Measurements from ENCODE around the gene MROH9. TPM values are rescaled to one million over a fixed set of nuclear protein-coding genes. Genes with fewer than 3 reads are reported as not detected.

MROH9 gene
- total and polyA plus RNA-seq, 7 donors = not detected

- 84 to 88% methylated on average over 8 of the region's 8 CpGs for WGBS, 2 donors
- no peak for TF ChIP-seq EP300 (IDR thresholded peaks at IDR 0.05)
- no peak for TF ChIP-seq POLR2AphosphoS5 (IDR thresholded peaks at IDR 0.05)
- no peak for TF ChIP-seq POLR2A (IDR thresholded peaks at IDR 0.05)
- TF ChIP-seq, protein P1, sequence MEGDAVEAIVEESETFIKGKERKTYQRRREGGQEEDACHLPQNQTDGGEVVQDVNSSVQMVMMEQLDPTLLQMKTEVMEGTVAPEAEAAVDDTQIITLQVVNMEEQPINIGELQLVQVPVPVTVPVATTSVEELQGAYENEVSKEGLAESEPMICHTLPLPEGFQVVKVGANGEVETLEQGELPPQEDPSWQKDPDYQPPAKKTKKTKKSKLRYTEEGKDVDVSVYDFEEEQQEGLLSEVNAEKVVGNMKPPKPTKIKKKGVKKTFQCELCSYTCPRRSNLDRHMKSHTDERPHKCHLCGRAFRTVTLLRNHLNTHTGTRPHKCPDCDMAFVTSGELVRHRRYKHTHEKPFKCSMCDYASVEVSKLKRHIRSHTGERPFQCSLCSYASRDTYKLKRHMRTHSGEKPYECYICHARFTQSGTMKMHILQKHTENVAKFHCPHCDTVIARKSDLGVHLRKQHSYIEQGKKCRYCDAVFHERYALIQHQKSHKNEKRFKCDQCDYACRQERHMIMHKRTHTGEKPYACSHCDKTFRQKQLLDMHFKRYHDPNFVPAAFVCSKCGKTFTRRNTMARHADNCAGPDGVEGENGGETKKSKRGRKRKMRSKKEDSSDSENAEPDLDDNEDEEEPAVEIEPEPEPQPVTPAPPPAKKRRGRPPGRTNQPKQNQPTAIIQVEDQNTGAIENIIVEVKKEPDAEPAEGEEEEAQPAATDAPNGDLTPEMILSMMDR (IDR thresholded peaks at IDR 0.05) = no peak
Observed at GRCh38 chr1:171107969-171108368, 172.6 kb downstream of the MROH9 start.

DNA sequence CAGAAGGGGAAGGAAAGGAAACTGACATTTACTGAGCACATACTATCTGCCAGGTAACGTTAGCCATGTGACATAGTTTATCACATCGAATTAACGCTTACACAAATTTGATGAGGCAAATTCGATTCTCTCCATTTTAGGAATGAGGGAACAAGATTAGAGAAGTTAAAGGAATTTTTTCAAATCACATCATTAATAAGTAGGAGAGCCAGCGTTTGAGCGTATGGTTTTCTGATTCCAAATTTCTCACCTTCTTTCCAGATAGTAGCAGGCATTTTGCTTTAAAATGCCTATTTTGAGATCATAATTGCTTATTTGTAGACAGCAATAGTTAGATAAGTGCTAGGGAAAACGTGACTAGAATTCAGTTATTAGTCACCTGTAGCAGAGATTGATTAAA, 174.6 kb downstream of the MROH9 start:
- TF ChIP-seq POLR2A (IDR thresholded peaks at IDR 0.05) (no peak), EP300 (IDR thresholded peaks at IDR 0.05) (no peak), POLR2AphosphoS5 (IDR thresholded peaks at IDR 0.05) (no peak)
- TF ChIP-seq, protein P1 (IDR thresholded peaks at IDR 0.05) = no peak
- WGBS, 2 donors = 85 to 91% methylated on average over 7 of the region's 7 CpGs
- Histone ChIP-seq H3K9me3 (no peaks in the 10 kb centered on the region), H3K4me3 (no peak overlapping the region), H3K27ac (no peak overlapping the region), H3K27me3 (no peaks in the 10 kb centered on the region), H3K4me1 (no peaks in the 10 kb centered on the region), H3K36me3 (no peaks in the 10 kb centered on the region)
- intact Hi-C loops (cut with DNase I) = no loop called here
- no peak for DNase-seq

More at GRCh38 chr1:171107969-171108368, 172.6 kb downstream of the MROH9 start:
- no peak for DNase-seq
- no peak overlapping the region for H3K4me3 ChIP-seq
- no peaks in the 10 kb centered on the region for H3K9me3 ChIP-seq
- peak overlapping the region in 1 of 4 donors; percentile 29 for H3K27ac ChIP-seq
- H3K27me3 ChIP-seq = no peaks in the 10 kb centered on the region
- intact Hi-C loops (cut with DNase I) = no loop called here
- no peaks in the 10 kb centered on the region for H3K4me1 ChIP-seq
- H3K36me3 ChIP-seq = no peaks in the 10 kb centered on the region

DNA sequence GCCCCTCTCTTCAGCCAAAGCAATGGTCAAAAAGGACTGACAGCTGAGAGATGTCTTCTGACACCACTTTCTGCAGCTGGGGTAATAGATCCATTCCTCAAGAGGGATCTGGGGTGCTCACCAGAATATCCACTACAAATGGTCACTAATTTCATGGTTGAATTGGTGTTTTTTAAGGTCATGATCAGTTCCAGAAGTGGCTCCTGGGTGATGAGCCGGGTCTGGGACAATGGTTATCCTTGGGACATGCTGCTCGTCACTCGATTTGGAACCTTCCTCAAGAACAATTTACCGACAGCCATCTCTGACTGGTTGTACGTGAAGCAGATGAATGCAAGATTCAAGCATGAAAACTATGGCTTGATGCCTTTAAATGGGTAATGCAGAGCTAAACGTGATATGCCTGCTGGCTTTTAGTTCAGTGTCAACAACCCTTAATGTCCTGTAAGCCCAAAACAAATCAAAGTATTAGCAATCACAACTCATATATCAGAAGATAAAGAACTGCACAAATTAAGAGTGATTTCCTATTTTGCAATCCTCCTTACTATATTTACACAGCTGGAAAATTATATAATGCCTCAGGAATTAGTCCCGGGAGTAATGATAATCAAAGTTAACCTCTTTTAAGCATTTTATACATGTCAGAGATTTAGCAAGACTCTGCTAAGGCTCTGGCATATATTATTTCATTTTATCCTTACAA, 175.4 kb downstream of the MROH9 start:
- TF ChIP-seq POLR2AphosphoS5 (IDR thresholded peaks at IDR 0.05) (no peak), EP300 (IDR thresholded peaks at IDR 0.05) (no peak), POLR2A (IDR thresholded peaks at IDR 0.05) (no peak)
- TF ChIP-seq, protein P1 (IDR thresholded peaks at IDR 0.05) = no peak
- Histone ChIP-seq H3K9me3 (no peaks in the 10 kb centered on the region), H3K27ac (no peak overlapping the region), H3K27me3 (no peaks in the 10 kb centered on the region), H3K4me1 (no peaks in the 10 kb centered on the region), H3K36me3 (no peaks in the 10 kb centered on the region), H3K4me3 (no peak overlapping the region)
- intact Hi-C loops (cut with DNase I) = no loop called here
- WGBS, 2 donors = 65 to 69% methylated on average over 7 of the region's 7 CpGs
- no peak for DNase-seq

GRCh38 chr1:171112119-171112518, 176.8 kb downstream of the MROH9 start:
- no peak for DNase-seq
- no peaks in the 10 kb centered on the region for H3K4me1 ChIP-seq
- no peak overlapping the region for H3K27ac ChIP-seq
- H3K4me3 ChIP-seq = no peak overlapping the region
- no peaks in the 10 kb centered on the region for H3K27me3 ChIP-seq
- H3K36me3 ChIP-seq = no peaks in the 10 kb centered on the region
- no peak for TF ChIP-seq POLR2AphosphoS5 (IDR thresholded peaks at IDR 0.05)
- no peak for TF ChIP-seq POLR2A (IDR thresholded peaks at IDR 0.05)
- TF ChIP-seq EP300 (IDR thresholded peaks at IDR 0.05) = no peak
- TF ChIP-seq, protein P1 (IDR thresholded peaks at IDR 0.05) = no peak
- WGBS, 2 donors = 83 to 84% methylated on average over 3 of the region's 3 CpGs
- H3K9me3 ChIP-seq = no peaks in the 10 kb centered on the region
- intact Hi-C loops (cut with DNase I) = no loop called here

- Histone ChIP-seq H3K4me3 (no peak overlapping the region), H3K4me1 (no peaks in the 10 kb centered on the region), H3K36me3 (no peaks in the 10 kb centered on the region), H3K9me3 (no peaks in the 10 kb centered on the region), H3K27me3 (no peaks in the 10 kb centered on the region), H3K27ac (no peak overlapping the region)
- WGBS, 2 donors = 67 to 87% methylated on average over 3 of the region's 3 CpGs
- intact Hi-C loops (cut with DNase I) = no loop called here
- DNase-seq = no peak
- TF ChIP-seq POLR2AphosphoS5 (IDR thresholded peaks at IDR 0.05) (no peak), EP300 (IDR thresholded peaks at IDR 0.05) (no peak), POLR2A (IDR thresholded peaks at IDR 0.05) (no peak)
- TF ChIP-seq, protein P1 (IDR thresholded peaks at IDR 0.05) = no peak
Observed at GRCh38 chr1:171113382-171113781, 178.0 kb downstream of the MROH9 start.

Measured in sigmoid colon (tissue), 7 donors.